Activated CD8-positive, alpha-beta T cell treated with anti-CD3 and anti-CD28 coated beads for 36 hours (primary cell): Measurements from ENCODE around the gene CHAC1. TPM values are rescaled to one million over a fixed set of nuclear protein-coding genes. Genes with fewer than 3 reads are reported as not detected.

Experiments
- ATAC-seq: fragments of 200-7000 bp; cut with Tn5 transposase; one replicate; pipeline ENCODE4 v1.10.0; 2021; ENCODE audit warnings: mild to moderate bottlenecking, moderate library complexity
- CTCF ChIA-PET: fragments of 350-600 bp; sonication (Branson Sonifier 250); formaldehyde crosslinking; loops from one replicate; lab custom pipeline; 2021; ENCODE audit warnings: antibody characterized with exemption; lab: Charles Lee
- POLR2A ChIA-PET: fragments of 350-600 bp; sonication (Branson Sonifier 250); formaldehyde crosslinking; loops from one replicate; lab custom pipeline; 2021; ENCODE audit warnings: antibody characterized with exemption; lab: Charles Lee
- DNase-seq: peaks from one replicate; pipeline ENCODE4 v3.0.0-alpha.2; 2020
- H3K27ac Mint-ChIP-seq: one replicate; pipeline ENCODE4 v1.8.0; 2021; ENCODE audit warnings: mild to moderate bottlenecking, mixed read lengths
- H3K27me3 Mint-ChIP-seq: one replicate; pipeline ENCODE4 v1.8.0; 2021; ENCODE audit warnings: mixed read lengths
- H3K36me3 Mint-ChIP-seq: one replicate; pipeline ENCODE4 v1.8.0; 2021; ENCODE audit warnings: low read depth, mixed read lengths
- H3K4me1 Mint-ChIP-seq: one replicate; pipeline ENCODE4 v1.8.0; 2021; ENCODE audit warnings: low read depth, mixed read lengths
- H3K4me3 Mint-ChIP-seq: one replicate; pipeline ENCODE4 v1.8.0; 2021; ENCODE audit warnings: mild to moderate bottlenecking, moderate library complexity, mixed read lengths
- H3K9me3 Mint-ChIP-seq: one replicate; pipeline ENCODE4 v1.8.0; 2021; ENCODE audit warnings: mixed read lengths
- intact Hi-C: fragments of 100-400 bp; cut with micrococcal nuclease; formaldehyde crosslinking; loops from one replicate; pipeline ENCODE4 v1.10.0; 2022
- total RNA-seq, 2 experiments: library from RNA; stranded (reverse); gene quantifications; one replicate each; pipeline ENCODE4 v1.2.3, GENCODE V29; 2021
- TF ChIP-seq, protein P1 (sequence below): fragments of 200-600 bp; IDR thresholded peaks from one replicate; pipeline ENCODE4 v1.8.0; 2022; ENCODE audit warnings: antibody characterized with exemption, mild to moderate bottlenecking

CHAC1 gene
- total RNA-seq, 2 experiments from 2014 or later, result 21.9 to 22.6 TPM

DNA sequence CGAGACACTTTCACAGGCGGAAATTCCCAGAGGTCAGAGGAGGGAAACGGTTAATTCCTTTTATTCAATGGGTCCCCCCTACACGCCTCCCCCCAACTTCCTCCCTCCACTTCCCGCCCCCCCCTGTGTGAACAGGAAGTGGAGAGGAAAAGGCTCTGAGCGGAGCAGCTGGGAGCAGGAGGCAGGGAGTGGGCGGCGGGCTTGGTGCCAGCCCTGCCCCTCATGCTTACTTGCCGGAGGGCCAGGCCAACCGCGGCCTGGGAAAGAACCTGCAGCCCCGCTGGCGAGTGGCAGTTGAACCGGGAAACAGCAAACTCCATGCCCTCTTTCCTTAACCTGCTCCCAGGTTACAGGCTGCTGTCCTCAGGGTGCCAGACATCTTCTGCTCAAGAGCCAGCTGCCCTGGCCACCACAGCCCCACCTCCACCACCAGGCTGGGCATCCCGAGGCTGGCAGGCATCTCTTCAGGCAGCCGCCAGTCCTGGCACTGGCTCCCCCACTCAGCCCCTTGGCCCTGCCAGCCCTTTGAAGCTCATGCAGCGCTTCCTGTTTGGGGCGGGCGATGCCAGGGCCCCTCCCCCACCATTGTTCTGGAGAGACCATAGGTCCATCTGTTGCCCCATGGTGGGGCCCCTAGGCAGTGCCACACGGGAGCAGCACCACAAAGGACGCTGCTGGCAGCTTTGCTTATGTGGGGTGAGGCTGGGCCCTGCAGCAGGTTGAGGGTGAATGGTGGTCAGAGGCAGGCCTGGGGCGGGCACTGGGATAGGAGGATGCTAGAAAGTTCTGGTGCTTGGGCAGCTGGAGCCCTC is 46.1 kb upstream of the CHAC1 start:
- Mint-ChIP-seq H3K27ac (peak overlapping the region; percentile 85), H3K27me3 (no peaks in the 10 kb centered on the region), H3K4me1 (peaks cover 23% of the 10 kb centered on the region), H3K4me3 (peak overlapping the region; percentile 74), H3K36me3 (peaks cover 9% of the 10 kb centered on the region), H3K9me3 (no peaks in the 10 kb centered on the region)
- intact Hi-C loops, result loop anchor here (10.0 kb wide), 2 partner anchors 48 to 118 kb away; partner anchors contain the start of gene CHAC1
- ChIA-PET CTCF (interaction anchor here (0.6 to 9.4 kb wide), 20 partner anchors 9 to 291 kb away, joined by 3 to 133 read pairs (median 4); partner anchors contain the start of genes CHAC1, DLL4, DNAJC17 and RHOV), POLR2A (interaction anchor here (0.9 to 2.9 kb wide), 12 partner anchors 8 to 426 kb away, joined by 3 to 11 read pairs (median 3); partner anchors contain the start of gene VPS18)
- TF ChIP-seq, protein P1, sequence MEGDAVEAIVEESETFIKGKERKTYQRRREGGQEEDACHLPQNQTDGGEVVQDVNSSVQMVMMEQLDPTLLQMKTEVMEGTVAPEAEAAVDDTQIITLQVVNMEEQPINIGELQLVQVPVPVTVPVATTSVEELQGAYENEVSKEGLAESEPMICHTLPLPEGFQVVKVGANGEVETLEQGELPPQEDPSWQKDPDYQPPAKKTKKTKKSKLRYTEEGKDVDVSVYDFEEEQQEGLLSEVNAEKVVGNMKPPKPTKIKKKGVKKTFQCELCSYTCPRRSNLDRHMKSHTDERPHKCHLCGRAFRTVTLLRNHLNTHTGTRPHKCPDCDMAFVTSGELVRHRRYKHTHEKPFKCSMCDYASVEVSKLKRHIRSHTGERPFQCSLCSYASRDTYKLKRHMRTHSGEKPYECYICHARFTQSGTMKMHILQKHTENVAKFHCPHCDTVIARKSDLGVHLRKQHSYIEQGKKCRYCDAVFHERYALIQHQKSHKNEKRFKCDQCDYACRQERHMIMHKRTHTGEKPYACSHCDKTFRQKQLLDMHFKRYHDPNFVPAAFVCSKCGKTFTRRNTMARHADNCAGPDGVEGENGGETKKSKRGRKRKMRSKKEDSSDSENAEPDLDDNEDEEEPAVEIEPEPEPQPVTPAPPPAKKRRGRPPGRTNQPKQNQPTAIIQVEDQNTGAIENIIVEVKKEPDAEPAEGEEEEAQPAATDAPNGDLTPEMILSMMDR, result no peak
- peak; percentile 77 for DNase-seq
- peak; percentile 48 for ATAC-seq

DNA sequence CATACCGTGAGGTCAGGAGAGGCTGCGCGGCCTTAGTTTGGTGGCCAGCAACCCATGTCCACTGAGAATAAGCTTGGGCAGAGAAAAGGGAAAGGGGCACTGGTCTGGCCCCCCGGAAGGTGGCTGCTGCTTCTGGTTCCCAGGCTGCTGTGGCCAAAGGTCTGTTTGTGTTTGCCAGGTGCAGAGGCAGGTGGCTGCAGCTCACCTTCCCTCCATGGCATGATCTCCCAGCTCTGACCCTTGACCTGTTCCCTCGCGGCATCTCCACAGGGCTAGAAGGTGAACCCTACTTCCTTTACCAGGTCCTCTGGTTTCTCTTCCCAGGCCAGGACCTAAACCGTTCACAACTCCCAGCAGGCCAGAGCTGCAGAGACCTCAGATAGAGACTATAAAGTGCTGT is 45.2 kb upstream of the CHAC1 start:
- ChIA-PET POLR2A (interaction anchor here (0.9 to 2.9 kb wide), 9 partner anchors 9 to 425 kb away, joined by 3 to 11 read pairs (median 3); no protein-coding TSS in a partner anchor), CTCF (interaction anchor here (1.9 to 9.4 kb wide), 7 partner anchors 12 to 277 kb away, joined by 9 to 133 read pairs (median 96); partner anchors contain the start of genes CHAC1, DLL4 and VPS18)
- intact Hi-C loops, result loop anchor here (10.0 kb wide), 2 partner anchors 47 to 117 kb away; partner anchors contain the start of gene CHAC1
- H3K27me3 Mint-ChIP-seq, result no peaks in the 10 kb centered on the region
- ATAC-seq, result no peak
- peaks cover 6% of the 10 kb centered on the region for H3K36me3 Mint-ChIP-seq
- H3K4me3 Mint-ChIP-seq, result peak overlapping the region; percentile 15
- DNase-seq, result no peak
- H3K4me1 Mint-ChIP-seq, result peaks cover 18% of the 10 kb centered on the region
- no peaks in the 10 kb centered on the region for H3K9me3 Mint-ChIP-seq
- TF ChIP-seq, protein P1, result no peak
- H3K27ac Mint-ChIP-seq, result peak overlapping the region; percentile 57

DNA sequence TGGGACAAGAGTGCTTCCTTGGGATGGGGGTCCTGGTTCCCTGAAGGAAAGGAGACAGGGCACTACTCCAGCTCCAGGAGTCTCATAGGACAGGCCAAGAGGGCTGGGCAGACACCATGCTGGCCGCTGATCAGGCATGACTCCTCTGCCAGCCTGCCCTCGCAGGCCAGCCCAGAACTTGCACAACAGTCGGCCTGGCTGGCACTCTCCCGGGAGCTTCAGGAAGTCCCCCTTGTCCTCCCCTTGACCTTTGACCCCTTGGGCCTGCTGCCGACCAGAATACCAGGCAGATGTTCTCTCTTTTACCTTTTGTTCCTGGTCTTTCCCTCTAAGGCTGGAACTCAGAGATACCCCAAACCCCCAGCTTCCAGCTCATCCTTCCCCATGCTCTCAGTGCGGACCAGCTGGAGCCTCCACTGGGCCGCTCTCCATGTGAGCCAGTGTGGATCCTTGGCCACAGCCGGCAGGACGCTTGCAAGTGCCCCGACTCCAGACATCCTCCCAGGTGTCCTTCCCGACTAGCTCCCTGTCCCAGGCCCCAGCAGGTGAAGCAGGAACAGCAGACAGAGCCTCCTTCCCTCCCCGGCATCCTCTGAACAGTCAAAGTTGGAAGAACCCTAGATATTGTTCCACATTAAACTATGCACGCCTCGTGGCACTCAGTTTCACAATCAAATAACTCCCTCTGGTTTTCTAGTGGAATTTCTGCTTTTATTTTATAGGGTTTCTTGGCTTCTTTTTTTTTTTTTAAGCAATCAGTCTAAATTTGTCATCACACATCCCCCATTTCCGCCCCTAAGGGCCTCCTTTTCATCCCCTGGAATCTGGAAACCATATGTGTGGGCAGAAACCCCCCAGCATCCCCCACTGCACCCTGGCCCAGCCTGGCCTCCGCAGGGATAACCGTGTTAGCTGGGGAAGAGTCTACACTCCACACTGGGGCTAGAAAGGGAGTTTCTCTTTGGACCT is 43.3 kb upstream of the CHAC1 start:
- ATAC-seq (no peak), DNase-seq (no peak)
- CTCF ChIA-PET, result interaction anchor here (1.0 to 8.6 kb wide), 6 partner anchors 14 to 112 kb away, joined by 3 to 133 read pairs (median 8); partner anchors contain the start of genes DLL4 and VPS18
- TF ChIP-seq, protein P1, result no peak
- Mint-ChIP-seq H3K4me3 (no peak overlapping the region), H3K27me3 (no peaks in the 10 kb centered on the region), H3K4me1 (peaks cover 9% of the 10 kb centered on the region), H3K27ac (no peak overlapping the region), H3K9me3 (no peaks in the 10 kb centered on the region), H3K36me3 (no peaks in the 10 kb centered on the region)
- intact Hi-C loops, result loop anchor here (10.0 kb wide), 2 partner anchors 45 to 115 kb away; partner anchors contain the start of gene CHAC1
- POLR2A ChIA-PET, result interaction anchor here (1.0 kb wide), 1 partner anchor 10 kb away, joined by 4 read pairs; no protein-coding TSS in a partner anchor

DNA sequence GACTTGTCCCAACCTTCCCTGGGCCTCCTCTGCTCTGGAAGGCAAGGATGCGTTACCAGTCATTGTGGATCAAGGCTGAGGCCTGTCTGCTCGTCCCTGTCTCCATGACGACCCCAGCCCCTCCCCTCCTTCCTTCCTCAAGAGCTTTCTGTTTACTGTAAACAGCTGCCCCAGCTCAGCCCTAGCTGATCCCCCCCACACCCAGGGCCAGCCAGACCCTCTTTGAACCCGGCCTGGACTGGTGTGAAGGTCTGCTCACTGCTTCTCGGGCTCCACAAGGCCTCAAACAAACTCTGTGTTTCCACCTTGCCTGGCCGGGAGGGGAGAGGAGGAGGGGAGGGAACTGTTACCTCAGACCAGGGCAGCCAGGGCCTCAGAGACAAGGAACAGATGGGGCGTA is 42.1 kb upstream of the CHAC1 start:
- intact Hi-C loops, result no loop called here
- DNase-seq, result no peak
- H3K4me3 Mint-ChIP-seq, result no peak overlapping the region
- no peaks in the 10 kb centered on the region for H3K27me3 Mint-ChIP-seq
- H3K4me1 Mint-ChIP-seq, result peaks cover 9% of the 10 kb centered on the region
- no peaks in the 10 kb centered on the region for H3K9me3 Mint-ChIP-seq
- ChIA-PET CTCF (interaction anchor here (1.2 to 2.0 kb wide), 4 partner anchors 8 to 111 kb away, joined by 3 to 8 read pairs (median 4); partner anchors contain the start of gene CHAC1), POLR2A (no interaction called here)
- no peak for ATAC-seq
- TF ChIP-seq, protein P1, result no peak
- no peak overlapping the region for H3K27ac Mint-ChIP-seq
- no peaks in the 10 kb centered on the region for H3K36me3 Mint-ChIP-seq
